H9 (cell line): ENCODE data around the gene BBS1. TPM values are rescaled to one million over a fixed set of nuclear protein-coding genes. Genes with fewer than 3 reads are reported as not detected.
A peak's percentile ranks its signal among the peaks of the same experiment; 100 is the strongest.

Source experiments
- DNase-seq: peaks from one replicate; pipeline ENCODE4 v3.0.0-alpha.2; 2017
- H2AFZ ChIP-seq: one replicate; pipeline ENCODE4 v1.6.1; 2013; ENCODE audit warnings: mild to moderate bottlenecking, low read length, control low read depth, moderate library complexity
- H2AK5ac ChIP-seq: 2 replicates; pipeline ENCODE4 v1.6.1; 2013; ENCODE audit warnings: low read length, control low read depth, mixed read lengths; ENCODE audit not compliant: insufficient read length
- H2BK120ac ChIP-seq: one replicate; pipeline ENCODE4 v1.6.1; 2013; ENCODE audit warnings: low read depth, mild to moderate bottlenecking, low read length, control low read depth, inconsistent platforms; ENCODE audit not compliant: poor library complexity, severe bottlenecking
- H2BK12ac ChIP-seq: 2 replicates; pipeline ENCODE4 v1.6.1; 2013; ENCODE audit warnings: low read length, control low read depth, mixed read lengths, low read depth; ENCODE audit not compliant: insufficient read length
- H2BK15ac ChIP-seq: 2 replicates; pipeline ENCODE4 v1.6.1; 2013; ENCODE audit warnings: low read depth, low read length, control low read depth
- H2BK20ac ChIP-seq: one replicate; pipeline ENCODE4 v1.6.1; 2013; ENCODE audit warnings: low read depth, mild to moderate bottlenecking, low read length, control low read depth, inconsistent platforms; ENCODE audit not compliant: poor library complexity, severe bottlenecking
- H2BK5ac ChIP-seq: 2 replicates; pipeline ENCODE4 v1.6.1; 2013; ENCODE audit warnings: low read length, control low read depth, mixed read lengths; ENCODE audit not compliant: insufficient read length
- H3K14ac ChIP-seq: 2 replicates; pipeline ENCODE4 v1.6.1; 2013; ENCODE audit warnings: low read length, control low read depth; ENCODE audit not compliant: insufficient read depth
- H3K18ac ChIP-seq: 2 replicates; pipeline ENCODE4 v1.6.1; 2013; ENCODE audit warnings: low read depth, mild to moderate bottlenecking, mixed read lengths, low read length, control low read depth; ENCODE audit not compliant: insufficient read length
- H3K23ac ChIP-seq: 2 replicates; pipeline ENCODE4 v1.6.1; 2013; ENCODE audit warnings: low read length, control low read depth, mixed read lengths, low read depth; ENCODE audit not compliant: insufficient read length
- H3K23me2 ChIP-seq: 2 replicates; pipeline ENCODE4 v1.6.1; 2013; ENCODE audit warnings: low read depth, mild to moderate bottlenecking, mixed read lengths, low read length, control low read depth; ENCODE audit not compliant: insufficient read length, poor library complexity, severe bottlenecking
- H3K27ac ChIP-seq: 2 replicates; pipeline ENCODE4 v1.5.1; 2013; ENCODE audit warnings: low read length, control low read depth, mixed read lengths, low read depth; ENCODE audit not compliant: insufficient read length
- H3K27me3 ChIP-seq: 2 replicates; pipeline ENCODE4 v1.6.1; 2013; ENCODE audit warnings: low read length, control low read depth, inconsistent platforms; ENCODE audit not compliant: insufficient read depth
- H3K4ac ChIP-seq: 2 replicates; pipeline ENCODE4 v1.6.1; 2013; ENCODE audit warnings: low read depth, mild to moderate bottlenecking, control low read depth, inconsistent platforms, low read length, moderate library complexity
- H3K4me1 ChIP-seq: 2 replicates; pipeline ENCODE4 v1.6.1; 2013; ENCODE audit warnings: low read length, control low read depth, inconsistent platforms; ENCODE audit not compliant: insufficient read depth
- H3K4me2 ChIP-seq: 2 replicates; pipeline ENCODE4 v1.6.1; 2013; ENCODE audit warnings: low read length, control low read depth, mixed read lengths; ENCODE audit not compliant: insufficient read length, insufficient read depth
- H3K56ac ChIP-seq: 2 replicates; pipeline ENCODE4 v1.6.1; 2013; ENCODE audit warnings: low read depth, mild to moderate bottlenecking, mixed read lengths, low read length, control low read depth; ENCODE audit not compliant: insufficient read length
- H3K79me1 ChIP-seq: 2 replicates; pipeline ENCODE4 v1.6.1; 2013; ENCODE audit warnings: low read depth, mild to moderate bottlenecking, moderate library complexity, low read length, control low read depth, inconsistent platforms; ENCODE audit not compliant: insufficient read depth, poor library complexity, severe bottlenecking
- H3K79me2 ChIP-seq: 2 replicates; pipeline ENCODE4 v1.6.1; 2013; ENCODE audit warnings: low read length, control low read depth, inconsistent platforms; ENCODE audit not compliant: insufficient read depth
- H3K9ac ChIP-seq: 2 replicates; pipeline ENCODE4 v1.6.1; 2013; ENCODE audit warnings: low read length, control low read depth, mixed read lengths; ENCODE audit not compliant: insufficient read length; ENCODE audit errors: extremely low read depth
- H3K9me3 ChIP-seq: one replicate; pipeline ENCODE4 v1.6.1; 2013; ENCODE audit warnings: low read depth, low read length, inconsistent platforms; ENCODE audit not compliant: control insufficient read depth
- H3T11ph ChIP-seq: one replicate; pipeline ENCODE4 v1.6.1; 2013; ENCODE audit warnings: mild to moderate bottlenecking, low read length, control low read depth, inconsistent platforms
- H4K20me1 ChIP-seq: one replicate; pipeline ENCODE4 v1.6.1; 2013; ENCODE audit not compliant: control insufficient read depth, insufficient read length, insufficient read depth
- H4K5ac ChIP-seq: 2 replicates; pipeline ENCODE4 v1.6.1; 2013; ENCODE audit warnings: low read depth, mild to moderate bottlenecking, mixed read lengths, low read length, control low read depth; ENCODE audit not compliant: insufficient read length
- H4K8ac ChIP-seq: replicated peaks from 2 replicates; pipeline ENCODE4 v1.6.1; 2013; ENCODE audit warnings: low read length, control low read depth, mixed read lengths, low read depth; ENCODE audit not compliant: insufficient read length
- H4K91ac ChIP-seq: 2 replicates; pipeline ENCODE4 v1.6.1; 2013; ENCODE audit warnings: low read depth, mild to moderate bottlenecking, moderate library complexity, mixed read lengths, low read length, control low read depth; ENCODE audit not compliant: insufficient read length
- H3K27ac Mint-ChIP-seq, 3 experiments: 2 replicates in 2 of 3; 3 replicates in 1 of 3; pipeline ENCODE4 v1.8.0; 2020 to 2021; ENCODE audit warnings: mixed read lengths in 3 of 3, mild to moderate bottlenecking in 1 of 3, moderate library complexity in 1 of 3
- H3K27me3 Mint-ChIP-seq: 2 replicates; pipeline ENCODE4 v1.8.0; 2021; ENCODE audit warnings: low read depth, mild to moderate bottlenecking, moderate library complexity, mixed read lengths
- H3K36me3 Mint-ChIP-seq, 3 experiments: 2 replicates in 2 of 3; 3 replicates in 1 of 3; pipeline ENCODE4 v1.8.0; 2020 to 2021; ENCODE audit warnings: low read depth in 3 of 3, mixed read lengths in 3 of 3; ENCODE audit not compliant: insufficient read depth in 1 of 3
- H3K4me1 Mint-ChIP-seq, 2 experiments: 2 replicates each; pipeline ENCODE4 v1.8.0; 2020; ENCODE audit warnings: mixed read lengths in 2 of 2
- H3K4me3 Mint-ChIP-seq, 2 experiments: 2 replicates in 1 of 2; 3 replicates in 1 of 2; pipeline ENCODE4 v1.8.0; 2020 to 2021; ENCODE audit warnings: mild to moderate bottlenecking in 2 of 2, mixed read lengths in 2 of 2, moderate library complexity in 1 of 2
- H3K9me3 Mint-ChIP-seq, 2 experiments: 2 replicates in 1 of 2; 3 replicates in 1 of 2; pipeline ENCODE4 v1.8.0; 2020; ENCODE audit warnings: mild to moderate bottlenecking in 2 of 2, mixed read lengths in 2 of 2, moderate library complexity in 1 of 2
- CTCF ChIP-seq: fragments of 200-600 bp; sonication (generic); conservative IDR thresholded peaks from 3 replicates; pipeline ENCODE4 v1.8.0; 2021; ENCODE audit warnings: antibody characterized with exemption, mild to moderate bottlenecking
- WGBS: extraction: QIAGEN DNeasy Blood & Tissue Kit; methylation state at CpG from one replicate; pipeline ENCODE4 v1.1.7; 2013; ENCODE audit warnings: missing lambda C conversion rate, low lambda C conversion rate, mixed read lengths; ENCODE audit not compliant: insufficient read length; ENCODE audit errors: extremely low coverage; 5-methylcytosine and 5-hydroxymethylcytosine counted together
- total RNA-seq: library from RNA; stranded (reverse); gene quantifications from 2 replicates; pipeline ENCODE4 v1.2.1, GENCODE V29; 2021

BBS1 gene
- total RNA-seq, 1 experiment from 2014 or later, result 27.2 TPM

GRCh38 chr11:66564984-66565383, 54.5 kb downstream of the BBS1 start:
- no peaks in the 10 kb centered on the region for H3K79me2 ChIP-seq
- no peak overlapping the region for H3K56ac ChIP-seq
- no peaks in the 10 kb centered on the region for H3K27me3 ChIP-seq
- H2BK12ac ChIP-seq, result no peak overlapping the region
- no peak overlapping the region for H3K4me3 Mint-ChIP-seq
- DNase-seq, result no peak
- no peak overlapping the region for H2BK5ac ChIP-seq
- H3K27me3 Mint-ChIP-seq, result peaks cover 2% of the 10 kb centered on the region
- peaks cover 4 to 48% (median 37%) of the 10 kb centered on the region in 3 experiments for H3K36me3 Mint-ChIP-seq
- H3K4me1 Mint-ChIP-seq, result peaks cover 12 to 16% of the 10 kb centered on the region in 2 experiments
- no peak overlapping the region for H3K9ac ChIP-seq
- H3K23me2 ChIP-seq, result no peaks in the 10 kb centered on the region
- H3K14ac ChIP-seq, result no peak overlapping the region
- no peak overlapping the region for H4K5ac ChIP-seq
- H2BK20ac ChIP-seq, result no peak overlapping the region
- no peak for TF ChIP-seq CTCF
- no peak overlapping the region for H2BK120ac ChIP-seq
- peaks cover under 1% of the 10 kb centered on the region; the same call in 1 of the 2 replicates for H3K4me1 ChIP-seq
- H3K23ac ChIP-seq, result no peak overlapping the region
- H3K27ac Mint-ChIP-seq, result peak overlapping the region in 2 of 3 experiments; percentile 52 to 58; a peak in 2 of 7 replicates
- no peak overlapping the region for H4K91ac ChIP-seq
- H2AK5ac ChIP-seq, result no peak overlapping the region
- no peak overlapping the region for H3K27ac ChIP-seq
- H3K18ac ChIP-seq, result no peak overlapping the region
- no peaks in the 10 kb centered on the region for H4K20me1 ChIP-seq
- H3K4ac ChIP-seq, result no peak overlapping the region
- no CpG with 5 or more reads among the region's 5 CpGs for WGBS
- no peak overlapping the region for H2AFZ ChIP-seq
- H3T11ph ChIP-seq, result no peak overlapping the region
- H3K79me1 ChIP-seq, result no peaks in the 10 kb centered on the region
- no peaks in the 10 kb centered on the region for H3K9me3 Mint-ChIP-seq
- no peak overlapping the region for H2BK15ac ChIP-seq
- no peaks in the 10 kb centered on the region for H3K9me3 ChIP-seq
- no peak overlapping the region for H4K8ac ChIP-seq
- no peak overlapping the region for H3K4me2 ChIP-seq
